Effector memory CD8-positive, alpha-beta T cell (primary cell): Measurements from ENCODE around the gene LCE1C.

Source experiments
- ATAC-seq: fragments of 150-1000 bp; cut with Tn5 transposase; replicated peaks from 2 replicates; pipeline ENCODE4 v1.10.0; 2021; ENCODE audit warnings: mild to moderate bottlenecking, moderate library complexity
- DNase-seq, 3 experiments: peaks; one replicate each; pipeline ENCODE4 v3.0.0; 2021
- H3K27ac Mint-ChIP-seq, 2 donors: one replicate each; pipeline ENCODE4 v1.8.0; 2022; ENCODE audit warnings: mild to moderate bottlenecking in 2 of 2, mixed read lengths in 2 of 2, moderate library complexity in 2 of 2
- H3K27me3 Mint-ChIP-seq, 2 donors: one replicate each; pipeline ENCODE4 v1.8.0; 2022; ENCODE audit warnings: mixed read lengths in 2 of 2
- H3K36me3 Mint-ChIP-seq: one replicate; pipeline ENCODE4 v1.8.0; 2022; ENCODE audit warnings: mild to moderate bottlenecking, moderate library complexity, mixed read lengths; ENCODE audit not compliant: insufficient read depth
- H3K4me1 Mint-ChIP-seq, 2 donors: one replicate each; pipeline ENCODE4 v1.8.0; 2022; ENCODE audit warnings: low read depth in 2 of 2, mixed read lengths in 2 of 2
- H3K4me3 Mint-ChIP-seq, 2 donors: one replicate each; pipeline ENCODE4 v1.8.0; 2022; ENCODE audit warnings: mild to moderate bottlenecking in 2 of 2, mixed read lengths in 2 of 2, moderate library complexity in 2 of 2
- H3K9me3 Mint-ChIP-seq, 2 donors: one replicate each; pipeline ENCODE4 v1.8.0; 2022; ENCODE audit warnings: mixed read lengths in 2 of 2
- total RNA-seq, 9 experiments: gene quantifications; one replicate each; lab custom pipeline; 2026; lab: John Stamatoyannopoulos, UW

Gene LCE1C
- 0 to 0.06 (median 0) reads per million in 9 experiments for total RNA-seq

- H3K9me3 Mint-ChIP-seq: no peaks in the 10 kb centered on the region
- no peak for DNase-seq
Observed at GRCh38 chr1:152806576-152806975, at the start of gene LCE1C. TSS of gene LCE1C (minus strand) at chr1:152806651. CDS start at chr1:152805478, 1,173 bp downstream.

GRCh38 chr1:152855661-152856060 is 49.2 kb upstream of the LCE1C start:
- no peak for ATAC-seq
- Mint-ChIP-seq H3K27me3 (peaks cover 13 to 53% of the 10 kb centered on the region in 2 donors), H3K4me3 (no peak overlapping the region), H3K36me3 (no peaks in the 10 kb centered on the region), H3K27ac (no peak overlapping the region), H3K4me1 (no peaks in the 10 kb centered on the region), H3K9me3 (no peaks in the 10 kb centered on the region)
- DNase-seq: no peak

More at GRCh38 chr1:152806576-152806975, at the start of gene LCE1C:
- peaks cover 39 to 60% of the 10 kb centered on the region in 2 donors for H3K27me3 Mint-ChIP-seq
- H3K36me3 Mint-ChIP-seq: no peaks in the 10 kb centered on the region
- no peaks in the 10 kb centered on the region for H3K4me1 Mint-ChIP-seq
- no peak for ATAC-seq
- H3K4me3 Mint-ChIP-seq: no peak within 1 kb of the TSS
- no peak within 1 kb of the TSS for H3K27ac Mint-ChIP-seq

DNA sequence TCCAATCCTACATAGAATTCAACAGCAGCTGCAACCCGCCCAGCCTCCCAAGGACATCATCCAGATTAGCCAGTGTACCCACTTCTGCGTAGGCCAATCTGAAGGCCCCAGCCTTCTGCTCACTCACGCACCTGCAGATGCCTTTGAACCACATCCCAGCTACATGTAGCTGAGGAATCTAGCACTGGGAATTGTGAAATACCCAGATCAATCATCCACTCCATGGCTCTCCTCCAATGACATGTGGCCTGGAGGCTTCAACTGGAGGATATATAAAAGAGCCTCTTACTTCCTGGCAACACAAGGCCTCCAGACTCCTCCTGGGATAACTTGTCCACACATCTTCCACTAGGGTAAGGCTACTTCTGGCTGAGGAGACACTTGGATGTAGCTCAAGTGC is 36.1 kb upstream of the LCE1C start, which contains the start of gene LCE6A:
LCE6A (plus strand) TSS at position 301 of the 400 bp plus-strand sequence. CDS start 665 bp downstream, outside the sequence.
- ATAC-seq (no peak), DNase-seq (no peak)
- Mint-ChIP-seq H3K36me3 (no peaks in the 10 kb centered on the region), H3K27me3 (peaks cover 31 to 44% of the 10 kb centered on the region in 2 donors), H3K4me1 (no peaks in the 10 kb centered on the region), H3K4me3 (no peak within 1 kb of the TSS), H3K27ac (no peak within 1 kb of the TSS), H3K9me3 (no peaks in the 10 kb centered on the region)

DNA sequence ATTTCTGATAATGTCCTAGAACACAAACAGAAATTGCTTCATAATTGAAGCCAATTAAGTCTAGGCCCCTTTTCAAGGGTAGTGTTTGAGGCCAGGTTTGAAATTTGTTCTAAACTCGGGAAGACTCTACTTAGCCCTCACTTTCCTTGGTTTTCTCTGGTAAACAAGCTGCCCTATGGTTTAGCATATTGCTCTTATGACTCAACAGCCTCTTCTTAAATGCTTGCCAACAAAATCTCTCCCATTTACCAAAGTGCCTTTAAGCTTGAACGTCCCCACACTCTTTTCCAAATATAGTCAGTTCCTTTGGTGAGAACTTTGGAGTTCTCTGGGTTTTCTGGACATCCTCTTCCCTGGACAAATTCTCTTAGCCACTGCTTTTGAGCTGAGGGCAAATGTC is 30.4 kb upstream of the LCE1C start:
- Mint-ChIP-seq H3K9me3 (no peaks in the 10 kb centered on the region), H3K36me3 (no peaks in the 10 kb centered on the region), H3K27ac (no peak overlapping the region), H3K4me1 (no peaks in the 10 kb centered on the region), H3K27me3 (peaks cover 19 to 32% of the 10 kb centered on the region in 2 donors), H3K4me3 (no peak overlapping the region)
- no peak for ATAC-seq
- no peak for DNase-seq

GRCh38 chr1:152827173-152827572 is 20.7 kb upstream of the LCE1C start, which contains the start of gene LCE1A:
TSS of gene LCE1A (plus strand) at chr1:152827473. CDS start at chr1:152827473, 0 bp downstream.
- Mint-ChIP-seq H3K4me3 (no peak within 1 kb of the TSS), H3K4me1 (no peaks in the 10 kb centered on the region), H3K36me3 (no peaks in the 10 kb centered on the region), H3K27me3 (peaks cover 57 to 62% of the 10 kb centered on the region in 2 donors), H3K27ac (no peak within 1 kb of the TSS), H3K9me3 (peaks cover 0 to 2% of the 10 kb centered on the region in 2 donors)
- ATAC-seq (no peak), DNase-seq (no peak)

DNA sequence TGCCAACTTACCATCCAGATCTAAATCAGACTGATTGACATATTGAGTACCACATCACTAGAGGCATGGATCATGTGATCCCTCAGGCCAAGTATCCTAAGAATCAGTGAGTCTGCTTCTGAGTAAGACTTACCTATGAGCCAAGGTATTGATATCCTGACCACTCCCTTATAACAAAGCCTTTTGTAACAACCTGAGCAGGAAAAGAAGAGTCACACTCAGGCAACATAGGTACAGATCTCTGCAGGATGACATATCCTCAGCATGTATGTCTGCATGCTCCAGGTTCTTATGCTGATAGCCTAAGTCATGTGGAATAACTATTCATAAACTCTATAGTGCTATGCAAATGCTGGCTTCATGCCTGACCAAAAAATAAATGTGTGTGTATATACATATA is 18.5 kb upstream of the LCE1C start:
- ATAC-seq (no peak), DNase-seq (no peak)
- no peak overlapping the region for H3K4me3 Mint-ChIP-seq
- H3K27me3 Mint-ChIP-seq: peaks cover 47 to 51% of the 10 kb centered on the region in 2 donors
- H3K27ac Mint-ChIP-seq: no peak overlapping the region
- no peaks in the 10 kb centered on the region for H3K9me3 Mint-ChIP-seq
- H3K4me1 Mint-ChIP-seq: no peaks in the 10 kb centered on the region
- H3K36me3 Mint-ChIP-seq: no peaks in the 10 kb centered on the region

GRCh38 chr1:152823294-152823693 is 16.8 kb upstream of the LCE1C start:
- DNase-seq: no peak
- no peaks in the 10 kb centered on the region for H3K4me1 Mint-ChIP-seq
- ATAC-seq: no peak
- peaks cover 30 to 39% of the 10 kb centered on the region in 2 donors for H3K27me3 Mint-ChIP-seq
- no peak overlapping the region for H3K27ac Mint-ChIP-seq
- H3K36me3 Mint-ChIP-seq: no peaks in the 10 kb centered on the region
- H3K4me3 Mint-ChIP-seq: no peak overlapping the region
- no peaks in the 10 kb centered on the region for H3K9me3 Mint-ChIP-seq

DNA sequence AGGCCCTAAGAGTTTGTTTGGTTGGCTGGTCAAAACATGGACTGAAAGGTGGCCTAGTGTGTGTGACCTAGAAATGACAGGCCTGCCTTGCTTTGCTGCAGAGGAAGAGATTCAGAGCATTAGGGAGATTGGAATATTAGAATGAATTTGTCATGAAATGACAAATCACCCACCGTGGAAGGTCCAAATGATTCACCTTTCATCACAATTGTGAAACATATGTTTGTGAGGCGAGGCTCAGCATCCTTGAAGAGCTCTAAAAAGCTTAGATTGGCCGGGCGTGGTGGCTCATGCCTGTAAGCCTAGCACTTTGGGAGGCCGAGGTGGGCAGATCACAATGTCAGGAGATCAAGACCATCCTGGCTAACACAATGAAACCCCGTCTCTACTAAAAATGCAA is 10.9 kb upstream of the LCE1C start:
- Mint-ChIP-seq H3K27ac (no peak overlapping the region), H3K4me3 (no peak overlapping the region), H3K36me3 (no peaks in the 10 kb centered on the region), H3K9me3 (no peaks in the 10 kb centered on the region), H3K4me1 (no peaks in the 10 kb centered on the region), H3K27me3 (peaks cover 6 to 17% of the 10 kb centered on the region in 2 donors)
- DNase-seq (no peak), ATAC-seq (no peak)

DNA sequence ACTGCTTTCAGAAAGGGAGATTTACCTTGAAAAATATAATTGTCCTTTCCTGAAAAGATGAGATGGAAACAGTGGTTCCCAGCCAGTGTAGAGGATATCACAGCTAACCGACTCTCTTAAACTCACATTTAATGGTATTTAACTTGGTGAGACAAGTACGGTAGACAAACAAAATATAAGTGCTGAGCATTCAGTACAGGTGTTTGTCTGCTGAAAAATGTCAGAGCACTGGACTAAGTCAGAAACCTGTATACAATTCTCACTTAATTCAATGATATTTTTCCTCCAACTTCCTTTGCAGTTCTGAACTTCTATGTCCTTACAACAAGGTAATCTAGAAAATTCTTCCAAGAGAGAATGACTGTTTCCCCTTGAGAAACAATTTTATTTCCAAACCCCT is 5.2 kb upstream of the LCE1C start, which contains the start of gene LCE1B:
LCE1B (plus strand) TSS at position 301 of the 400 bp plus-strand sequence. CDS start 476 bp downstream, outside the sequence.
- Mint-ChIP-seq H3K4me3 (no peak within 1 kb of the TSS), H3K4me1 (no peaks in the 10 kb centered on the region), H3K36me3 (no peaks in the 10 kb centered on the region), H3K9me3 (no peaks in the 10 kb centered on the region), H3K27ac (no peak within 1 kb of the TSS), H3K27me3 (peaks cover 20 to 37% of the 10 kb centered on the region in 2 donors)
- DNase-seq (no peak), ATAC-seq (no peak)

GRCh38 chr1:152811050-152811449 is 4.6 kb upstream of the LCE1C start:
- DNase-seq (no peak), ATAC-seq (no peak)
- H3K9me3 Mint-ChIP-seq: no peaks in the 10 kb centered on the region
- H3K27ac Mint-ChIP-seq: no peak overlapping the region
- H3K4me1 Mint-ChIP-seq: no peaks in the 10 kb centered on the region
- no peaks in the 10 kb centered on the region for H3K36me3 Mint-ChIP-seq
- peaks cover 22 to 38% of the 10 kb centered on the region in 2 donors for H3K27me3 Mint-ChIP-seq
- H3K4me3 Mint-ChIP-seq: no peak overlapping the region

DNA sequence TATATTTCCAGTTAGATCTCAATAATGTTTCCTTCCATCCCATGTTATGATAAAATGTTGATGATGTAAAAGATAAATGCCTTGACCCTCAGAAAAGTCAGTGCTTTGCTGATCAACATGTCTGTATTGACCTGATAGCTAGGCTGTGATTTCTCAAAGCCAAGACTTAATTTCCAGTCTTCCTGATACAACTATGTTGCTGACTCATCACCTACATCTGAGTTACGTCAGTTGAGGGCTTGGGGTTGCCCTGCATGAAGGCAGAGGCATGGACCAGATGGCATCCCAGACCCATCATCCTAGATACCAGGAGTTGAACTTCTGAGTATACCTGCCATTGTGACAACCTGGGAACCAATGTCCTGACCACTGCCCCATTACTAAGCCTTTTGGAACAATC is 5.1 kb downstream of the LCE1C start:
- Mint-ChIP-seq H3K9me3 (no peaks in the 10 kb centered on the region), H3K36me3 (no peaks in the 10 kb centered on the region), H3K27me3 (peaks cover 40 to 64% of the 10 kb centered on the region in 2 donors), H3K4me1 (no peaks in the 10 kb centered on the region), H3K27ac (no peak overlapping the region), H3K4me3 (no peak overlapping the region)
- DNase-seq (no peak), ATAC-seq (no peak)

- no peak within 1 kb of the TSS for H3K4me3 Mint-ChIP-seq
- H3K9me3 Mint-ChIP-seq: no peaks in the 10 kb centered on the region
- ATAC-seq: no peak
- H3K27me3 Mint-ChIP-seq: peaks cover 21 to 36% of the 10 kb centered on the region in 2 donors
- no peaks in the 10 kb centered on the region for H3K36me3 Mint-ChIP-seq
- H3K4me1 Mint-ChIP-seq: no peaks in the 10 kb centered on the region
- H3K27ac Mint-ChIP-seq: no peak within 1 kb of the TSS
- DNase-seq: no peak
Observed at GRCh38 chr1:152796421-152796820, 10.0 kb downstream of the LCE1C start, which contains the start of gene LCE1D. TSS of gene LCE1D (plus strand) at chr1:152796721. CDS start at chr1:152797795, 1,074 bp downstream.

- H3K4me1 Mint-ChIP-seq: no peaks in the 10 kb centered on the region
- no peaks in the 10 kb centered on the region for H3K36me3 Mint-ChIP-seq
- no peaks in the 10 kb centered on the region for H3K9me3 Mint-ChIP-seq
- peaks cover 14 to 36% of the 10 kb centered on the region in 2 donors for H3K27me3 Mint-ChIP-seq
- no peak for DNase-seq
- ATAC-seq: no peak
- no peak overlapping the region for H3K27ac Mint-ChIP-seq
- H3K4me3 Mint-ChIP-seq: no peak overlapping the region
Observed at GRCh38 chr1:152795686-152796085, 10.8 kb downstream of the LCE1C start.

GRCh38 chr1:152786077-152786476 is 20.4 kb downstream of the LCE1C start, which contains the start of gene LCE1E:
TSS of gene LCE1E (plus strand) at chr1:152786257. CDS start at chr1:152787300, 1,043 bp downstream.
- H3K27ac Mint-ChIP-seq: no peak within 1 kb of the TSS
- no peaks in the 10 kb centered on the region for H3K36me3 Mint-ChIP-seq
- H3K4me3 Mint-ChIP-seq: no peak within 1 kb of the TSS
- H3K4me1 Mint-ChIP-seq: no peaks in the 10 kb centered on the region
- H3K9me3 Mint-ChIP-seq: no peaks in the 10 kb centered on the region
- no peak for DNase-seq
- no peak for ATAC-seq
- peaks cover 43 to 67% of the 10 kb centered on the region in 2 donors for H3K27me3 Mint-ChIP-seq
